GM10847 (cell line): ENCODE results near the gene PRSS12.

Source experiments
- POLR2A ChIP-seq: IDR thresholded peaks from 2 replicates; pipeline ENCODE4 v1.6.1; 2011; ENCODE audit not compliant: insufficient read length; ENCODE audit errors: extremely low read depth

PRSS12 gene

DNA sequence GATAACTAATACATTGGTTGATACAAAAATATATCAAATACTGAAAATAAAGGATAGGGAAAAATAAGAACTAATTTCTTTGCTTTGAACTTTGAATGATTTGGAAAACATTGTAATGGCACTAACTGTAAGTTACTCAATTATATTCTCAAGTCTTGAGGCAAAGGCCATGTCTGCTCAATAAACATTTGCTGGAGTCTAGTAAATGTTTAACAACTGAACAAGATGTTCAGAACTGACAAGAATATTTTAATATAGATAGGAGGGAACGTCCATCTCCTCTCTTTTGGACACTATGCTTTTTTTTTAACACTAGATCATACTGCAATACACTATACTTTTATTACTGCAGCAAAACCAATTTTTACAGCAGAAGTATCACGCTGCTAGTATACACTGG, 76.2 kb downstream of the PRSS12 start:
- no peak for TF ChIP-seq POLR2A

DNA sequence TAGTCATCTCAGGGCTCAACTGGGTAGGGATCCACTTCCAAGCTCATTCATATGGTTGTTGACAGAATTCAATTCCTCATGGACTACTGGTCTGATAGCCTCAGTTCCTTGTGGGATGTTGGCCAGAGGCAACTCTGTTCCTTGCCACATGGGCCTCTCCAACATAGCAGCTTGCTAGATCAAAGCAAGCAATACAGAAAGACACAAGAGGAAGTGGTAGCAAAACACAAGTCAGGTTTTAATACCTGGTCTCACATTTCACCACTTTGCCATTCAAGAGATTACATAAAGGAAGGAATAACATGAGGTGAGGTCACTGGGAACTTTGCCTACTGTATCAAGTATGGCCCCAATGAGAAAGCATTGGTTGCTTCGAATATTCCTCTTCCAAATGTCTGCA, 79.2 kb downstream of the PRSS12 start:
- TF ChIP-seq POLR2A = no peak

DNA sequence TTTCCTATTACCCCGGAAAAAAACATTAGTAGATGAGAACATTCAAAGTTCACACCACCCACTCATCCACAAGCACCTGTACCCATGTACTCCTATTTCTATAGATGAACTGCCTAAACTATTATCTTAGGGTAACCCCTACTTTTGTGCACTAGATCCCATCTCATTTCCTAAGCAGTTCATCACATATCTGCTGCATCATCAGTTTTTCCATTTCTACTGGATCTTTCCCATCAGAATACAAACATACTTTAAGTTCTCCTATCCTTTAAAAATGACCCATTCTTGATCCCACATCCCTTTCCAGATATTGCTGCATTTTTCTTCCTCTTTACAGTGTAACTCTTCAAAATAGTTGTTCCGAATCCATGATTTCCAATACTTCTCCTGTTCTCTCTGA, 81.0 kb downstream of the PRSS12 start:
- TF ChIP-seq POLR2A = no peak

DNA sequence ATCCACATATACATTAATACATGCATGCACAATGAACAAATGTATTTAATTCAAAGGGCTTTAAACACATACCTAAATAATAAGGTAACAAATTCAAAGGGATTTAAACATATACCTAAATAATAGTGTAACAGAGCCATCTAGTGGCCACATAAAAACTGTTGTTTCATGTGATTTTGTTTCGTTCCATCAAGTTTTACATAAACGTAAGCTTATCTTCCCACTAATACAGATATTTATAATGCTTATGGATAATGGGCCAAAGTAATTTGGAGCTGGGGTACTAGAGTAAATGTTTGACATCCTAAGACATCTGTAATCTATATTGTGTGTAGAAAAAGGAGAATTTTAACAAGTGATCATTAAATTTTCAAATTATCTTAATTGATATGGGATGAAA, 82.3 kb downstream of the PRSS12 start:
- no peak for TF ChIP-seq POLR2A

DNA sequence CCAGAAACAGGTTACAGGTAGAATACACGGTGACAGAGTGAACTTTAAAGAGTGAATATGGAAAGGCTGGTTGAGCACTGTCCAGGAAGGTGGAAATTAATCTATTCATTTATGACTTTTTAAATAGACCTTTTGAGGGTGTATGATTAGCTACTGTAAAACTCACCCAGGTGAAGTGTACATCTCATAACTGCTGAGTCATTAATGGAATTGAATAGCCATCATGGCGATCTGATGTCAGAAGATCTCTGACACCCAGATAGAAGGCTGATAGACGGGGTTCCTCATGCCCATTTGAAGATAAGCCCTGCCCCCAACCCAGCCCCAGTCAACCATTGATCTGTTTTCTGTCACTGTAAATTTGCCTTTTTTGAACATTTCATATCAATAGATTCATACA, 84.0 kb downstream of the PRSS12 start:
- TF ChIP-seq POLR2A = no peak

DNA sequence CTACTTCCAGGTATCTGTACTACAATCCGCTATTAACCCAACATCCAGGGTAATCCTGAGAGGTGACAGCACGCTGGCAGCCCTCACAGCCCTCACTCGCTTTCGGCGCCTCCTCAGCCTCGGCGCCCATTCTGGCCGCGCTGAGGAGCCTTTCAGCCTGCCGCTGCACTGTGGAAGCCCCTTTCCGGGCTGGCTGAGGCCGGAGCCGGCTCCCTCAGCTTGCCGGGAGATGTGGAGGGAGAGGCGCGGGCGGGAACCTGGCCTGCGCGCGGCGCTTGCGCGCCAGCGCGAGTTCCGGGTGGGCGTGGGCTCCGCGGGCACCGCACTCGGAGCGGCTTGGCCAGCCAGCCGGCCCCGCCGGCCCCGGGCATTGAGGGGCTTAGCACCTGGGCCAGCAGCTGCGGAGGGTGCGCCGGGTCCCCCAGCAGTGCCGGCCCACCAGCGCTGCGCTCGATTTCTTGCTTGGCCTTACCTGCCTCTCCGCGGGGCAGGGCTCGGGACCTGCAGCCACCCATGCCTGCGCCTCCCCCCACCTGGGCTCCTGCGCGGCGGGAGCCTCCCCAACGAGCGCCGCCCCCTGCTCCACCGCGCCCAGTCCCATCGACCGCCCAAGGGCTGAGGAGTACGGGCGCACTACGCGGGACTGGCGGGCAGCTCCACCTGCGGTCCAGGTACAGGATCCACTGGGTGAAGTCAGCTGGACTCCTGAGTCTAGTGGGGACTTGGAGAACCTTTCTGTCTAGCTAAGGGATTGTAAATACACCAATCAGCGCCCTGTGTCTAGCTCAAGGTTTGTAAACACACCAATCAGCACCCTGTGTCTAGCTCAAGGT, 87.3 kb downstream of the PRSS12 start:
- no peak for TF ChIP-seq POLR2A

DNA sequence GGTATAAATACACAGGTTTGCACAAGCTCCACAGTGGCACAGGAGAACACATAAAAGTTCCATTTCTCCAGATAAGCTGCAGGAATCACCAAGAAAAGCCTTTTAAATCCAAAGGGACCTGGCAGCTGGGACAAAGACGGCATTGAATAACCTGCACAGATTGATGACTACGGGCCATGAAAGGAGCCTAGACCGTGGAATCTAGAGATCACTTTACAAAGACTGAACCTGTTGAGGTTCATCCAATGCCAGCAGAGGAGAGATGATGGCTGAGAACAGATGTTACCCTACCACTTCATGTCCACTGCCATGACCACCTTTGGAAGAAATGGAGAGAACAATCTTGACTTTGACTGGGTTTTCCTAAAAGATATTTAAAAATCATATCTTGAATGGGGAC, 88.7 kb downstream of the PRSS12 start:
- no peak for TF ChIP-seq POLR2A

DNA sequence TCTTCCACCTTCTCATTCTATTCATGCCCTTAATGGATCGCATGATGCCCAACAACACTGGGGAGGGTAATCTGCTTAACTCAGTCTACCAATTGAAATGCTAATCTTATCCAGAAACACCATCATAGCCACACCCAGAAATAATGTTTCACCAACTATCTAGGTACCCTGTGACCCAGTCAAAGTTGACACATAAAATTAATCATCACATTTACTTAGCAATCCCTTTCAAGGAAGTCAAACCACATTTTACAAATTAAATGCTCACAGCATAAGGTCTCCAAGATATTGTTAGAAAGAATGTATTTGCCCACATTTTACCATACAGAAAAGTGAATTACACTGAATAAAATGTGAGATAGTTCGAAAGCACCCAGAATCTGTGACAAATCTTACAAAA, 92.5 kb downstream of the PRSS12 start:
- TF ChIP-seq POLR2A = no peak

DNA sequence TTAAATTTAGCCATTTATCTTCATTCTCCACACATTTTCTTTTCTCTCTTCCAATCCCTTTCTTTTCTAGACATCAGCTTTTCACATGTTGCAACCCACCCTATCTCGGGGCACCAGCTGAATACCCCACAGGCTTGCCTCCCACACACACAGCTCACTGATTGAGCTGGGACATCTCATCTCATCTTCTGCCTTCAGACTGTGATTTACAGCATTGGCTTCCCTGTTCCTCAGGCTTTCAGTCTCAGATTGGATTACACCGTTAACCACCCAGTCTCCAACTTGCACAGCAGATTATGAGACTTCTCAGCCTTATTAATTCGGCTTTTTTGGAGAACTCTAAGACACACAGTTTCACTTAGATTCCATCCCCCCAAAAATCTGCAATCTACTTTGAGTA, 93.7 kb downstream of the PRSS12 start:
- no peak for TF ChIP-seq POLR2A

DNA sequence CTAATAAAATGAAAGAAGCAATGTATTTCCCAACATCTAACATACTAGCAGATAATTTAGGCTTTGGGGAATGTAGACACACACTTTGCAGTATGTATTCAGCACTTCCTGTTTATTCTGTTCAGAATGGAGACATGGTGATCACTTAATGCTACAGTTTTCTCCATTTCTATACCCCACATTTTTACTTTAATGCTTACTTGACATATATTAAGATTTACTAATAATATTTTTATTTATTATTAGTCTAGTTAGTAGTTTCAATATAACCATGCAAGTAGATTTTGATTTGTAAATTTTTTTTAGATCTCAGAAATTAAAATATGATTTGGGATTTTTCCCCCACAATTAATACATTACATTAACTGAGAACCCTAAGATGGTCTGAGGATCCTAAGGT, 98.4 kb downstream of the PRSS12 start:
- TF ChIP-seq POLR2A = no peak

DNA sequence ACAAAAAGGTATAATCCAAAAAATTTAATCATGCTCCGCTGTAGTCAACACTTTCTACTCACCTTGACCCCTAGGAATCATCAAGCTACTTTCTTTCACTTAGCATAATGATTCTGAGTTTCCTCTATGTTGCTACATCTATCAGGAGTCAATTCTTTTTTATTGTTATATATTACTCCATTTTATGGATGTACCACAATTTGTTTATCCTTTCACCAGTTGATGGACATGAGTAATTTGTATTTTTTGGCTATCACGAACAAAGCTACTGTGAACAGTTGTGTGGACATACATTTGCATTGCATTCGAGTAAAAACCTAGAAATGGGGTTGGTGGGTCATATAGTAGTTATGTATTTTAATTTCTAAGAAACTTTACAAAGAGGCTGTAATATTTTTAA, 102.9 kb downstream of the PRSS12 start:
- TF ChIP-seq POLR2A = no peak

DNA sequence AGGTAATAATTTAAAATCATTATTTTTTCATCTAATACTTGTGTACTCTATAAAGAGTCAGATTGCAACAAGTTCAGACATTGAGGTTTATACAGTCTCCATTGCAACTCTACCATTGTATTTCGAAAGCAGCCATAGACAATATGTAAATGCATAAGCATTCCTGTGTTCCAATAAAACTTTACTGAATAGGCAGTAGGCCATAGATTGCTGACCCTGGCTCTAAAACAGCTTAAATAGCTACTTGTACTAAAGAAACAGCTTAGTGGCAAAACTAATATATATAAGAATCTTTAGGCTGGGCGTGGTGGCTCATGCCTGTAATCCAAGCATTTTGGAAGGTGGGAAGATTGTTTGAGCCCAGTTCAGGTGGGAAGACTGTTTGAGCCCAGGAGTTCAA, 115.3 kb downstream of the PRSS12 start:
- no peak for TF ChIP-seq POLR2A

DNA sequence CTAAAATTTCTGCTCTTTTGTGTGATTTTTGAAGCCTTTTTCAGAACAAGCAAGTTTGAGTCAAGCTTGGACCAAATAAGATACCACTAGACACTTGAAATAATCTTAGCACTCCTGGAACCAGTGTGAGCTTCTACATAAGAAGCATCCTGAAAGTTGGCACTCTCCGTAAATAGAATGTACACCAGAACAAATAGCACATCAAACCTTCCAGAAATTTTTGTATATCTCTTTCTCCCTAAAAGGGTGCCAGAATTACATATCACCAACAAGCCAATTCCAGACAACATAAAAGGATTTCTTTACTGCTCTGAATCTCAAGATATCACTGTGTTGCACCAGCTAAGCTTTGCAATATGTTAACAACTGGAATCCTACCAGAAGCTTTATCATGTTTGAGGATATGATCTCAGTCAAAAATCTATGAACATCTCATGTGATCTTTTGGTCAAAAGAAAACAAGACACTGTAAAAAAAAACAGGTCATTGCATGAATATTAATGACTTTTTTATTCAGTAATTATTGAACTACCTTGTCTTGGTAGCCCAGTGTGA, 117.2 kb downstream of the PRSS12 start:
- TF ChIP-seq POLR2A = no peak
